Upper lobe of right lung (tissue), 1 donor: ENCODE results near the gene ZNF101. TPM values are rescaled to one million over a fixed set of nuclear protein-coding genes. Genes with fewer than 3 reads are reported as not detected.

Experiments
- ATAC-seq: fragments of 200-7000 bp; cut with Tn5 transposase; one replicate; pipeline ENCODE4 v1.9.1; 2020; ENCODE audit warnings: mild to moderate bottlenecking, moderate library complexity
- DNase-seq: peaks from one replicate; pipeline ENCODE4 v3.0.0-alpha.2; 2020
- H3K27ac ChIP-seq: fragments of 200-600 bp; one replicate; pipeline ENCODE4 v1.8.0; 2022
- H3K27me3 ChIP-seq: fragments of 200-600 bp; one replicate; pipeline ENCODE4 v1.8.0; 2022; ENCODE audit warnings: mild to moderate bottlenecking
- H3K36me3 ChIP-seq: fragments of 200-600 bp; one replicate; pipeline ENCODE4 v1.8.0; 2022
- H3K4me1 ChIP-seq: fragments of 200-600 bp; one replicate; pipeline ENCODE4 v1.8.0; 2022
- H3K4me3 ChIP-seq: fragments of 200-600 bp; one replicate; pipeline ENCODE4 v1.8.0; 2022; ENCODE audit warnings: mild to moderate bottlenecking
- H3K9me3 ChIP-seq: fragments of 200-600 bp; one replicate; pipeline ENCODE4 v1.8.0; 2022
- CTCF ChIP-seq: fragments of 200-600 bp; IDR thresholded peaks from one replicate; pipeline ENCODE4 v1.8.0; 2022; ENCODE audit warnings: antibody characterized with exemption
- intact Hi-C: fragments of 100-400 bp; cut with DNase I; formaldehyde crosslinking; loops from one replicate; pipeline ENCODE4 v1.11.0; 2022
- total RNA-seq: library from RNA; stranded (reverse); fragmentation: NEBNext Ultra II Directional; extraction: Animal tissue kit (Norgen Biotek cat#: 25700); gene quantifications from one replicate; pipeline ENCODE4 v1.2.1, GENCODE V29; 2021
- donor health status: DM: no; HTN: yes; CAD: no; lungs with severe emphysema.

ZNF101 gene
- total RNA-seq, 1 donor from 2014 or later = 11.1 TPM

GRCh38 chr19:19655051-19655594 lies 13.5 kb upstream of the ZNF101 start:
- no peaks in the 10 kb centered on the region for H3K9me3 ChIP-seq
- H3K36me3 ChIP-seq = peaks cover 98% of the 10 kb centered on the region
- H3K27ac ChIP-seq = no peak overlapping the region
- H3K4me3 ChIP-seq = no peak overlapping the region
- DNase-seq = no peak
- no peak for TF ChIP-seq CTCF
- no peaks in the 10 kb centered on the region for H3K4me1 ChIP-seq
- intact Hi-C loops = no loop called here
- no peak for ATAC-seq
- H3K27me3 ChIP-seq = no peaks in the 10 kb centered on the region

- intact Hi-C loops = no loop called here
- no peak for TF ChIP-seq CTCF
- no peak for DNase-seq
- Histone ChIP-seq H3K4me3 (no peak overlapping the region), H3K4me1 (no peaks in the 10 kb centered on the region), H3K27ac (no peak overlapping the region), H3K9me3 (no peaks in the 10 kb centered on the region), H3K36me3 (peaks cover 93% of the 10 kb centered on the region), H3K27me3 (no peaks in the 10 kb centered on the region)
- no peak for ATAC-seq
Measured at GRCh38 chr19:19655641-19656343, 12.8 kb upstream of the ZNF101 start.

- TF ChIP-seq CTCF = no peak
- Histone ChIP-seq H3K4me3 (no peak overlapping the region), H3K36me3 (peaks cover 83% of the 10 kb centered on the region), H3K4me1 (peaks cover 8% of the 10 kb centered on the region), H3K27me3 (no peaks in the 10 kb centered on the region), H3K9me3 (no peaks in the 10 kb centered on the region), H3K27ac (no peak overlapping the region)
- ATAC-seq (no peak), DNase-seq (no peak)
- intact Hi-C loops = no loop called here
Measured at GRCh38 chr19:19656451-19657396, 11.9 kb upstream of the ZNF101 start.

- intact Hi-C loops = no loop called here
- H3K4me3 ChIP-seq = no peak overlapping the region
- H3K27me3 ChIP-seq = no peaks in the 10 kb centered on the region
- H3K9me3 ChIP-seq = no peaks in the 10 kb centered on the region
- peaks cover 15% of the 10 kb centered on the region for H3K4me1 ChIP-seq
- H3K36me3 ChIP-seq = peaks cover 77% of the 10 kb centered on the region
- no peak for TF ChIP-seq CTCF
- DNase-seq = no peak
- ATAC-seq = no peak
- H3K27ac ChIP-seq = no peak overlapping the region
Measured at GRCh38 chr19:19657397-19657783, 11.2 kb upstream of the ZNF101 start.

- no peak for TF ChIP-seq CTCF
- no peaks in the 10 kb centered on the region for H3K9me3 ChIP-seq
- H3K4me1 ChIP-seq = peaks cover 22% of the 10 kb centered on the region
- no peak for DNase-seq
- H3K27me3 ChIP-seq = no peaks in the 10 kb centered on the region
- no peak overlapping the region for H3K4me3 ChIP-seq
- H3K36me3 ChIP-seq = peaks cover 53% of the 10 kb centered on the region
- H3K27ac ChIP-seq = no peak overlapping the region
- no peak for ATAC-seq
- intact Hi-C loops = no loop called here
Measured at GRCh38 chr19:19659646-19660245, 8.9 kb upstream of the ZNF101 start.
